WERI-Rb-1 (cell line): ENCODE data around the gene MED27.
A peak's percentile ranks its signal among the peaks of the same experiment; 100 is the strongest.

Experiments used
- DNase-seq: peaks from one replicate; pipeline ENCODE4 v3.0.0-alpha.2; 2020
- H3K27ac ChIP-seq: fragments of 250-450 bp; sonication (Bioruptor Pico); 2 replicates; pipeline ENCODE4 v1.5.1; 2020; ENCODE audit warnings: mild to moderate bottlenecking, moderate library complexity
- H3K27me3 ChIP-seq: fragments of 250-450 bp; sonication (Bioruptor Pico); 2 replicates; pipeline ENCODE4 v1.5.1; 2021; ENCODE audit warnings: mild to moderate bottlenecking, low read depth, moderate library complexity; ENCODE audit not compliant: insufficient read depth, severe bottlenecking
- H3K36me3 ChIP-seq: fragments of 250-450 bp; sonication (Bioruptor Pico); 2 replicates; pipeline ENCODE4 v1.5.1; 2020; ENCODE audit warnings: mild to moderate bottlenecking, moderate library complexity
- H3K4me3 ChIP-seq: 2 replicates; pipeline ENCODE4 v1.5.1; 2011; ENCODE audit warnings: low read depth, mild to moderate bottlenecking, control low read depth, low read length
- H3K9me3 ChIP-seq: fragments of 250-450 bp; sonication (Bioruptor Pico); 2 replicates; pipeline ENCODE4 v1.5.1; 2021; ENCODE audit warnings: mild to moderate bottlenecking, moderate library complexity; ENCODE audit not compliant: severe bottlenecking
- CTCF ChIP-seq: IDR thresholded peaks from 2 replicates; pipeline ENCODE4 v1.5.1; 2011; ENCODE audit warnings: low read depth, mild to moderate bottlenecking, control low read depth, inconsistent platforms, low read length

The MED27 gene

GRCh38 chr9:131843989-131844744 is 235.5 kb downstream of the MED27 start:
- H3K27ac ChIP-seq, result no peak overlapping the region
- no peak overlapping the region for H3K4me3 ChIP-seq
- H3K9me3 ChIP-seq, result no peaks in the 10 kb centered on the region
- H3K27me3 ChIP-seq, result no peaks in the 10 kb centered on the region
- no peaks in the 10 kb centered on the region for H3K36me3 ChIP-seq
- no peak for TF ChIP-seq CTCF
- no peak for DNase-seq

GRCh38 chr9:131841765-131842318 is 237.8 kb downstream of the MED27 start:
- no peak for TF ChIP-seq CTCF
- Histone ChIP-seq H3K27me3 (no peaks in the 10 kb centered on the region), H3K36me3 (no peaks in the 10 kb centered on the region), H3K4me3 (no peak overlapping the region), H3K27ac (no peak overlapping the region), H3K9me3 (no peaks in the 10 kb centered on the region)
- DNase-seq, result no peak

- TF ChIP-seq CTCF, result no peak
- H3K27me3 ChIP-seq, result no peaks in the 10 kb centered on the region
- no peak for DNase-seq
- H3K9me3 ChIP-seq, result no peaks in the 10 kb centered on the region
- H3K36me3 ChIP-seq, result no peaks in the 10 kb centered on the region
- H3K4me3 ChIP-seq, result no peak overlapping the region
- H3K27ac ChIP-seq, result no peak overlapping the region
Observed at GRCh38 chr9:131840751-131841702, 238.6 kb downstream of the MED27 start.

- TF ChIP-seq CTCF, result no peak
- no peaks in the 10 kb centered on the region for H3K36me3 ChIP-seq
- no peaks in the 10 kb centered on the region for H3K9me3 ChIP-seq
- DNase-seq, result no peak
- no peak overlapping the region for H3K27ac ChIP-seq
- H3K27me3 ChIP-seq, result no peaks in the 10 kb centered on the region
- H3K4me3 ChIP-seq, result no peak overlapping the region
Observed at GRCh38 chr9:131840220-131840619, 239.4 kb downstream of the MED27 start.

- no peak for DNase-seq
- peak overlapping the region; percentile 14; the same call in 1 of the 2 replicates for H3K27ac ChIP-seq
- H3K27me3 ChIP-seq, result no peaks in the 10 kb centered on the region
- TF ChIP-seq CTCF, result peak; percentile 27
- no peak overlapping the region for H3K4me3 ChIP-seq
- no peaks in the 10 kb centered on the region for H3K36me3 ChIP-seq
- peaks cover 2% of the 10 kb centered on the region for H3K9me3 ChIP-seq
Observed at GRCh38 chr9:131839281-131840084, 240.2 kb downstream of the MED27 start.
